B cell (primary cell): ENCODE data around the gene RGS6. TPM values are rescaled to one million over a fixed set of nuclear protein-coding genes. Genes with fewer than 3 reads are reported as not detected.
"Not testable (repeated sequence)": the region's sequence is repeated elsewhere in the genome, so short reads cannot be mapped to it uniquely, and the experiment has no call there.

ENCODE experiments used
- ATAC-seq: fragments of 200-7000 bp; cut with Tn5 transposase; one replicate; pipeline ENCODE4 v1.10.0; 2021; ENCODE audit warnings: low read depth, mild to moderate bottlenecking, moderate number of reproducible peaks, moderate library complexity
- CTCF ChIA-PET: fragments of 350-600 bp; sonication (Branson Sonifier 250); formaldehyde crosslinking; loops from one replicate; lab custom pipeline; 2021; ENCODE audit warnings: antibody characterized with exemption, inconsistent platforms; lab: Charles Lee
- POLR2A ChIA-PET: fragments of 350-600 bp; sonication (Branson Sonifier 250); formaldehyde crosslinking; loops from one replicate; lab custom pipeline; 2021; ENCODE audit warnings: antibody characterized with exemption; lab: Charles Lee
- DNase-seq: peaks from one replicate; pipeline ENCODE4 v3.0.0; 2013
- H2AFZ ChIP-seq: 2 replicates; pipeline ENCODE4 v1.6.1; 2012; ENCODE audit warnings: mild to moderate bottlenecking, low read depth, low read length; ENCODE audit not compliant: insufficient read depth, poor library complexity, severe bottlenecking
- H3K27ac ChIP-seq, 2 donors: 1 replicate in 1 of 2; 2 replicates in 1 of 2; pipeline ENCODE4 v1.5.1; 2012 to 2013; ENCODE audit warnings: low read length in 2 of 2, mild to moderate bottlenecking in 2 of 2, moderate library complexity in 1 of 2
- H3K27me3 ChIP-seq, 4 experiments: fragments of 200-600 bp in 1 of 4; sonication (generic) in 1 of 4; replicated peaks in 1 of 4; 1 replicate in 2 of 4; 2 replicates in 2 of 4; pipeline versions ENCODE4 v1.6.1 to v1.7.0; 2013 to 2016; ENCODE audit warnings: low read length in 3 of 4, mild to moderate bottlenecking in 2 of 4, mixed read lengths in 1 of 4, moderate library complexity in 1 of 4; ENCODE audit not compliant: insufficient read depth in 4 of 4, control insufficient read depth in 3 of 4; ENCODE audit errors: control extremely low read depth in 1 of 4
- H3K36me3 ChIP-seq, 2 experiments: replicated peaks in 1 of 2; 1 replicate in 1 of 2; 2 replicates in 1 of 2; pipeline versions ENCODE4 v1.6.1 to v1.7.1; 2013; ENCODE audit warnings: low read length in 1 of 2; ENCODE audit not compliant: insufficient read depth in 2 of 2, control insufficient read depth in 1 of 2; ENCODE audit errors: control extremely low read depth in 1 of 2, extremely low read depth in 1 of 2
- H3K4me1 ChIP-seq, 2 donors: fragments of 200-600 bp in 1 of 2; sonication (generic) in 1 of 2; 1 replicate in 1 of 2; 2 replicates in 1 of 2; pipeline versions ENCODE4 v1.5.1 to v1.6.1; 2013 to 2017; ENCODE audit warnings: low read length in 2 of 2; ENCODE audit not compliant: control insufficient read depth in 2 of 2, insufficient read depth in 2 of 2
- H3K4me2 ChIP-seq: replicated peaks from 2 replicates; pipeline ENCODE3; 2012; ENCODE audit warnings: mild to moderate bottlenecking, low read depth, low read length; ENCODE audit not compliant: poor library complexity, severe bottlenecking
- H3K4me3 ChIP-seq, 5 experiments: fragments of 200-600 bp in 1 of 5; sonication (generic) in 1 of 5; 1 replicate in 3 of 5; 2 replicates in 2 of 5; pipeline versions ENCODE4 v1.5.1 to v1.7.0; 2011 to 2016; ENCODE audit warnings: low read length in 4 of 5, mild to moderate bottlenecking in 4 of 5, low read depth in 2 of 5, control low read depth in 1 of 5, moderate library complexity in 1 of 5; ENCODE audit not compliant: insufficient read depth in 1 of 5; ENCODE audit errors: control extremely low read depth in 1 of 5, extremely low read depth in 1 of 5
- H3K79me2 ChIP-seq: fragments of 200-600 bp; sonication (generic); one replicate; pipeline ENCODE4 v1.6.0; 2016; ENCODE audit warnings: low read length; ENCODE audit not compliant: control insufficient read depth, insufficient read depth
- H3K9ac ChIP-seq: fragments of 200-600 bp; sonication (generic); 2 replicates; pipeline ENCODE4 v1.6.1; 2017; ENCODE audit warnings: mild to moderate bottlenecking, low read length, moderate library complexity
- H3K9me3 ChIP-seq, 3 donors: one replicate each; pipeline versions ENCODE4 v1.6.1 to v1.7.1; 2013; ENCODE audit warnings: low read length in 2 of 3; ENCODE audit not compliant: control insufficient read depth in 2 of 3, insufficient read depth in 1 of 3; ENCODE audit errors: control extremely low read depth in 1 of 3
- H4K20me1 ChIP-seq: 2 replicates; pipeline ENCODE4 v1.6.0; 2012; ENCODE audit warnings: mild to moderate bottlenecking, low read length; ENCODE audit not compliant: insufficient read depth, control insufficient read depth, poor library complexity, severe bottlenecking
- H3K27ac Mint-ChIP-seq: one replicate; pipeline ENCODE4 v1.8.0; 2021; ENCODE audit warnings: mixed read lengths
- H3K27me3 Mint-ChIP-seq: one replicate; pipeline ENCODE4 v1.8.0; 2021; ENCODE audit warnings: mixed read lengths
- H3K4me1 Mint-ChIP-seq: one replicate; pipeline ENCODE4 v1.8.0; 2021; ENCODE audit warnings: mixed read lengths
- H3K4me3 Mint-ChIP-seq: one replicate; pipeline ENCODE4 v1.8.0; 2021; ENCODE audit warnings: mixed read lengths
- H3K9me3 Mint-ChIP-seq: one replicate; pipeline ENCODE4 v1.8.0; 2022; ENCODE audit warnings: mixed read lengths; ENCODE audit not compliant: insufficient read depth
- EZH2 ChIP-seq: IDR thresholded peaks from 2 replicates; pipeline ENCODE4 v1.6.1; 2012; ENCODE audit warnings: borderline replicate concordance, low read depth, mild to moderate bottlenecking, moderate library complexity, low read length; ENCODE audit not compliant: insufficient read depth, poor library complexity, severe bottlenecking
- WGBS: methylation state at CpG from one replicate; pipeline ENCODE4 v1.1.5; 2013; ENCODE audit warnings: missing lambda C conversion rate; ENCODE audit not compliant: insufficient coverage; 5-methylcytosine and 5-hydroxymethylcytosine counted together
- intact Hi-C: fragments of 100-400 bp; cut with micrococcal nuclease; formaldehyde crosslinking; loops from one replicate; pipeline ENCODE4 v1.10.0; 2022
- polyA plus RNA-seq: library from polyadenylated mRNA; depleted of rRNA; stranded (reverse); fragments of >200 nt; gene quantifications from 2 replicates; pipeline ENCODE4 v1.2.3, GENCODE V29; 2012
- total RNA-seq, 2 donors: library from RNA; stranded (reverse); fragments of 120-200 nt in 1 of 2; gene quantifications; 1 replicate in 1 of 2; 2 replicates in 1 of 2; pipeline versions ENCODE4 v1.2.3 to v1.2.4, GENCODE V29; 2013 to 2022
- TF ChIP-seq, protein P1 (sequence below): fragments of 200-600 bp; IDR thresholded peaks from one replicate; pipeline ENCODE4 v1.8.0; 2022; ENCODE audit warnings: antibody characterized with exemption, mild to moderate bottlenecking

The RGS6 gene
- total and polyA plus RNA-seq, 2 donors (not counting 1 experiment from before 2014, with no cell fraction given), result 0.07 TPM; not detected in 1

DNA sequence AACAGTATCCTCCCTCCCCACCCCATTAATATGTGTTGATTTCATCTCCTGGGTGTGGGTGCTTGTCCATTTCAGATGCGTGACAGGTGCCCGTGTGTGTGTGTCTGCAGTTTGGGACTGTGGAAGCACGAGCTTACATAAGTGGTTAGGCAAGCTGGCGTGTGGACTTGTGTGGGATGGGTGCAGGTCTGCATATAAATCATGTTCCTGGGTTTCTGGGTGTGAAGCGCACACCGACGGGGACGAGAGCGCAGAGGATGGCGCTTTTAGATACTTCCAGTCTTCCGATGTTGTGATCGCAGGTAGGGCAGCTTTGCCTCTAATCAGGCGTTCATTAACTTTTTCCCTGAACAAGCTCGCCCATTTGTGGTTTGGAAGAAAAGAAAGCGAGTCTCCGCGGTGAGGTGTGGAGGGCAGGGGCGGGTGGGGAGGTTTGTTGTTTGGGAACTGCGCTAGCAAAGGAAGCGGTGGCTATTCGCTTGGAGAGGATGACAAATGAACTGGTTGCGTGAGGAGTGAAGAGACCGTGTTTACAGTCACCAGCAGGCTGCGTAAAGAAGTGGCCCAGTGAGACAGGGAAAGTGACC lies 865 bp downstream of the RGS6 start:
- H3K4me1 Mint-ChIP-seq, result peaks cover 14% of the 10 kb centered on the region
- POLR2A ChIA-PET, result no interaction called here
- Histone ChIP-seq H3K79me2 (no peaks in the 10 kb centered on the region), H4K20me1 (no peaks in the 10 kb centered on the region), H3K27ac (no peak overlapping the region), H3K4me2 (peak overlapping the region; percentile 62), H3K27me3 (peaks cover 0 to 39% (median 30%) of the 10 kb centered on the region in 4 experiments), H2AFZ (no peak overlapping the region), H3K4me1 (peaks cover 10 to 11% of the 10 kb centered on the region in 2 donors), H3K9me3 (no peaks in the 10 kb centered on the region), H3K4me3 (no peak overlapping the region), H3K9ac (no peak overlapping the region), H3K36me3 (no peaks in the 10 kb centered on the region)
- peak overlapping the region; percentile 67 for H3K4me3 Mint-ChIP-seq
- H3K9me3 Mint-ChIP-seq, result no peaks in the 10 kb centered on the region
- H3K27ac Mint-ChIP-seq, result no peak overlapping the region
- intact Hi-C loops, result no loop called here
- CTCF ChIA-PET, result no interaction called here
- H3K27me3 Mint-ChIP-seq, result peaks cover 61% of the 10 kb centered on the region
- WGBS, result 4% methylated on average over 22 of the region's 24 CpGs
- no peak for TF ChIP-seq EZH2
- TF ChIP-seq, protein P1, sequence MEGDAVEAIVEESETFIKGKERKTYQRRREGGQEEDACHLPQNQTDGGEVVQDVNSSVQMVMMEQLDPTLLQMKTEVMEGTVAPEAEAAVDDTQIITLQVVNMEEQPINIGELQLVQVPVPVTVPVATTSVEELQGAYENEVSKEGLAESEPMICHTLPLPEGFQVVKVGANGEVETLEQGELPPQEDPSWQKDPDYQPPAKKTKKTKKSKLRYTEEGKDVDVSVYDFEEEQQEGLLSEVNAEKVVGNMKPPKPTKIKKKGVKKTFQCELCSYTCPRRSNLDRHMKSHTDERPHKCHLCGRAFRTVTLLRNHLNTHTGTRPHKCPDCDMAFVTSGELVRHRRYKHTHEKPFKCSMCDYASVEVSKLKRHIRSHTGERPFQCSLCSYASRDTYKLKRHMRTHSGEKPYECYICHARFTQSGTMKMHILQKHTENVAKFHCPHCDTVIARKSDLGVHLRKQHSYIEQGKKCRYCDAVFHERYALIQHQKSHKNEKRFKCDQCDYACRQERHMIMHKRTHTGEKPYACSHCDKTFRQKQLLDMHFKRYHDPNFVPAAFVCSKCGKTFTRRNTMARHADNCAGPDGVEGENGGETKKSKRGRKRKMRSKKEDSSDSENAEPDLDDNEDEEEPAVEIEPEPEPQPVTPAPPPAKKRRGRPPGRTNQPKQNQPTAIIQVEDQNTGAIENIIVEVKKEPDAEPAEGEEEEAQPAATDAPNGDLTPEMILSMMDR, result no peak
- DNase-seq (peak; percentile 9), ATAC-seq (no peak)

GRCh38 chr14:71938273-71938672 lies 6.0 kb downstream of the RGS6 start:
- POLR2A ChIA-PET, H3K4me3 Mint-ChIP-seq, H3K79me2 ChIP-seq, ATAC-seq, DNase-seq, H3K27ac Mint-ChIP-seq, H3K4me1 Mint-ChIP-seq, H2AFZ ChIP-seq, H3K4me2 ChIP-seq, H3K4me3 ChIP-seq, H3K4me1 ChIP-seq, H4K20me1 ChIP-seq, intact Hi-C loops, H3K9ac ChIP-seq, CTCF ChIA-PET, H3K9me3 ChIP-seq, H3K27ac ChIP-seq, H3K9me3 Mint-ChIP-seq, H3K36me3 ChIP-seq: not testable (repeated sequence)
- H3K27me3 ChIP-seq, result peaks cover 0 to 19% (median 11%) of the 10 kb centered on the region in 4 experiments
- 90% methylated on average over 1 of the region's 3 CpGs for WGBS
- peaks cover 37% of the 10 kb centered on the region for H3K27me3 Mint-ChIP-seq

DNA sequence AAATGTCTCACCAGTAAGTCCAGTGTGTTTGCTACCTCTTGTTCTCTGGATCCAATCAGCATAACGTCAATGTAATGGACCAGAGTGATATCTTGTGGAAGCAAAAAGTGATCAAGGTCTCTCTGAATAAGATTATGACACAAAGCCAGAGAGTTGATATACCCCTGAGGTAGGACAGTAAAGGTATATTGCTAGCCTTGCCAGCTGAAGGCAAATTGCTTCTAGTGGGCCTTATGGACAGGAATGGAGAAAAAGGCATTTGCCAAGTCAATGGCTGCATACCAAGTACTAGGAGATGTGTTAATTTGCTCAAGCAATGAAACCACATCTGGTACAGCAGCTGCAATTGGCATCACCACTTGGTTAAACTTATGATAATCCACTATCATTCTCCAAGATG lies 7.1 kb downstream of the RGS6 start:
- POLR2A ChIA-PET, CTCF ChIA-PET, intact Hi-C loops, H3K4me1 Mint-ChIP-seq, H3K4me2 ChIP-seq, H3K9me3 ChIP-seq, H3K27ac ChIP-seq, H3K36me3 ChIP-seq, H3K79me2 ChIP-seq, H3K4me3 ChIP-seq, H3K9ac ChIP-seq, ATAC-seq, H3K27ac Mint-ChIP-seq, H3K9me3 Mint-ChIP-seq, DNase-seq, H4K20me1 ChIP-seq, H2AFZ ChIP-seq, H3K27me3 ChIP-seq, H3K4me1 ChIP-seq, H3K4me3 Mint-ChIP-seq: not testable (repeated sequence)
- WGBS, result 100% methylated on average over 1 of the region's 1 CpG
- H3K27me3 Mint-ChIP-seq, result peaks cover 30% of the 10 kb centered on the region
